ENCODE measurements around the gene OSTM1. TPM values are rescaled to one million over a fixed set of nuclear protein-coding genes. Genes with fewer than 3 reads are reported as not detected.

The OSTM1 gene
- 10 to 100 TPM; 30.3 to 36.5 TPM for total RNA-seq

GRCh38 chr6:108074359-108075144 lies at the start of gene OSTM1:
OSTM1 (minus strand) TSS chr6:108074741; CDS start chr6:108074651, 90 bp downstream.

Other genes with a start within 250 kb of the OSTM1 start
- 10 to 100 TPM; 65.0 to 70.7 TPM for gene SEC63, start 116.5 kb downstream of the OSTM1 start, total RNA-seq
- gene NR2E1, start 91.3 kb upstream of the OSTM1 start, total RNA-seq = not detected
- gene SNX3, start 186.3 kb upstream of the OSTM1 start, total RNA-seq = 10 to 100 TPM; 75.6 to 81.7 TPM
- 1 to 10 TPM; 3.0 to 4.3 TPM for gene AFG1L, start 220.3 kb upstream of the OSTM1 start, total RNA-seq

Data from activated naive CD4-positive, alpha-beta T cell treated with anti-CD3 and anti-CD28 coated beads, Interleukin-2, amount 10 ng/mL, durations not matched to agents 5 hours and 36 hours (primary cell).